PFSK-1 (cell line): ENCODE data around the gene MAGI2.

Source experiments
- POLR2AphosphoS5 ChIP-seq: IDR thresholded peaks from 2 replicates; pipeline ENCODE4 v1.6.1; 2012; ENCODE audit warnings: low read depth, mild to moderate bottlenecking, control low read depth, low read length, moderate library complexity
- SIN3A ChIP-seq: IDR thresholded peaks from 2 replicates; pipeline ENCODE4 v1.6.1; 2012; ENCODE audit warnings: mild to moderate bottlenecking, low read length, moderate library complexity, borderline replicate concordance; ENCODE audit not compliant: insufficient read depth
- TAF1 ChIP-seq: IDR thresholded peaks from 2 replicates; pipeline ENCODE4 v1.6.1; 2012; ENCODE audit warnings: low read length, control low read depth, borderline replicate concordance; ENCODE audit not compliant: insufficient read depth
- TF ChIP-seq, protein P1 (sequence below), 2 experiments: IDR thresholded peaks; 2 replicates each; pipeline versions ENCODE4 v1.6.1 to v1.8.0; 2011 to 2012; ENCODE audit warnings: low read depth in 2 of 2, low read length in 2 of 2, control low read depth in 1 of 2, inconsistent platforms in 1 of 2, mild to moderate bottlenecking in 1 of 2, moderate library complexity in 1 of 2; ENCODE audit not compliant: insufficient read depth in 1 of 2

DNA sequence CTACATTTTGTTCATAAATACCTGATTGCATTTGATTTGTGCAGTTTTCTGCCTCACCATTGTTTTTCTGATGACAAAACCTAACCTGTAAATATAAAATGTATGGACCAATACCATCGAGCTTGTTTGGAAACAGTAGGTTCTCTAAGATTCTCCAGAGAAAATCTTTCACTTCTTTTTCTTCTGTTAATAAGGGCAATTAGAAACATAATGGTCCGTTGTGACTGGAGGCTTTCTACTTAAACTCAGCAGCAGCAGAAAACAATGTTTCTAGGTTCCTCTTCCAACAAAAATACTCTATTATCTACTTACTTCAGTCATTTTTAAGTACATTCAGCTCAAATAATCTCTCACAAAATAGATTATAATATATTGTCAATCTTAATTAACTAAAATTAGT, 1053.4 kb downstream of the MAGI2 start:
- TF ChIP-seq SIN3A (no peak), TAF1 (no peak), POLR2AphosphoS5 (no peak)
- TF ChIP-seq, protein P1, sequence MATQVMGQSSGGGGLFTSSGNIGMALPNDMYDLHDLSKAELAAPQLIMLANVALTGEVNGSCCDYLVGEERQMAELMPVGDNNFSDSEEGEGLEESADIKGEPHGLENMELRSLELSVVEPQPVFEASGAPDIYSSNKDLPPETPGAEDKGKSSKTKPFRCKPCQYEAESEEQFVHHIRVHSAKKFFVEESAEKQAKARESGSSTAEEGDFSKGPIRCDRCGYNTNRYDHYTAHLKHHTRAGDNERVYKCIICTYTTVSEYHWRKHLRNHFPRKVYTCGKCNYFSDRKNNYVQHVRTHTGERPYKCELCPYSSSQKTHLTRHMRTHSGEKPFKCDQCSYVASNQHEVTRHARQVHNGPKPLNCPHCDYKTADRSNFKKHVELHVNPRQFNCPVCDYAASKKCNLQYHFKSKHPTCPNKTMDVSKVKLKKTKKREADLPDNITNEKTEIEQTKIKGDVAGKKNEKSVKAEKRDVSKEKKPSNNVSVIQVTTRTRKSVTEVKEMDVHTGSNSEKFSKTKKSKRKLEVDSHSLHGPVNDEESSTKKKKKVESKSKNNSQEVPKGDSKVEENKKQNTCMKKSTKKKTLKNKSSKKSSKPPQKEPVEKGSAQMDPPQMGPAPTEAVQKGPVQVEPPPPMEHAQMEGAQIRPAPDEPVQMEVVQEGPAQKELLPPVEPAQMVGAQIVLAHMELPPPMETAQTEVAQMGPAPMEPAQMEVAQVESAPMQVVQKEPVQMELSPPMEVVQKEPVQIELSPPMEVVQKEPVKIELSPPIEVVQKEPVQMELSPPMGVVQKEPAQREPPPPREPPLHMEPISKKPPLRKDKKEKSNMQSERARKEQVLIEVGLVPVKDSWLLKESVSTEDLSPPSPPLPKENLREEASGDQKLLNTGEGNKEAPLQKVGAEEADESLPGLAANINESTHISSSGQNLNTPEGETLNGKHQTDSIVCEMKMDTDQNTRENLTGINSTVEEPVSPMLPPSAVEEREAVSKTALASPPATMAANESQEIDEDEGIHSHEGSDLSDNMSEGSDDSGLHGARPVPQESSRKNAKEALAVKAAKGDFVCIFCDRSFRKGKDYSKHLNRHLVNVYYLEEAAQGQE (IDR thresholded peaks at IDR 0.05; ENCODE audit: insufficient read depth in 1 of 2, low read depth in 2 of 2, low read length in 2 of 2): no peak
